Measurements from ENCODE around the gene TTLL6.

Gene TTLL6

DNA sequence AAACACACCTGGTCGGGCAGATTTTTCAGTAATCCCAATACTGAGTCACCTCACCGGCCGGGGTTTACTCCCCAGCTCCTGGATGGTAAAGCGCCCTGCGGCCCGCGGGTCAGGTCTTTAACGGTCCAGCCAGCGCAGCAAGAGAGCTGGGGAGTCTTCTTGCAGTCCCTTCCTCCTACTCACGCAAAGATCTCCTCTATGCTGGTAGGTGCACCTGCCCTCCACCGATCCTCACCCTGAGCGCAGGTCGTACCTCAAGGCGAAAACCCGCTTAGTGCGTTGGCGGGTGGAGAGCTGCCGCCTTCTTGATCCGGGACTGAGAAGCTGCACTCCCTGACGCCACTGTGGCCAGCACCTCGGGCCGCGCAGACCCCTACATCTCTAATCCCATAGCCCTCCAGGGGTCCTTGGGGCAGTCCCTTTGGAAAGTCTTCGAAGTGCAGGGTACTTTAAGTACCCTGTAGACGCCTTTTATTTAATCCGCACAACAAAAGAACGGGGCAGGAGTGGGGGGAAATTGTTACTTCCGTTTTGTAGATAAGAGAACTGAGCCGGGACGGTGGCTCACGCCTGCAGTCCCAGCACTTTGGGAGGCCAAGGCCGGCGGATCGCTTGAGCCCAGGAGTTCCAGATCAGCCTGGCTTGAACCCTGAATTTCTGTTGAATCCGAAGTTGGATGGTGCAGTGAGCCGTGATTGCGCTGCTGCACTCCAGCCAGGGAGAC is 78.1 kb downstream of the TTLL6 start:
- no peaks in the 10 kb centered on the region for H3K4me1 ChIP-seq (ENCODE audit: control insufficient read depth, insufficient read depth, low read length)
- no peak overlapping the region for H3K27ac ChIP-seq (ENCODE audit: extremely low read depth, low read depth, low read length)
- H3K4me3 ChIP-seq (ENCODE audit: low read depth, low read length) = no peak overlapping the region
- ChIA-PET CTCF (interaction anchor here (0.7 to 1.3 kb wide), 2 partner anchors 60 to 458 kb away, joined by 3 read pairs; no protein-coding TSS in a partner anchor), POLR2A (no interaction called here)
- no peaks in the 10 kb centered on the region for H3K9me3 ChIP-seq (ENCODE audit: control insufficient read depth, insufficient read depth, low read depth, low read length)
- no peaks in the 10 kb centered on the region for H3K36me3 ChIP-seq (ENCODE audit: control insufficient read depth in 2 of 2, insufficient read depth in 1 of 2, low read length in 2 of 2)
- TF ChIP-seq GLIS2 (tag by site-specific recombination; IDR thresholded peaks at IDR 0.05) (no peak), ZNF221 (tag by site-specific recombination; IDR thresholded peaks at IDR 0.05; ENCODE audit: borderline replicate concordance) (no peak), PRDM1 (tag by site-specific recombination; IDR thresholded peaks at IDR 0.05) (no peak), ZNF776 (tag by site-specific recombination; IDR thresholded peaks at IDR 0.05; ENCODE audit: borderline replicate concordance) (no peak), ZSCAN23 (tag by site-specific recombination; IDR thresholded peaks at IDR 0.05) (no peak)

DNA sequence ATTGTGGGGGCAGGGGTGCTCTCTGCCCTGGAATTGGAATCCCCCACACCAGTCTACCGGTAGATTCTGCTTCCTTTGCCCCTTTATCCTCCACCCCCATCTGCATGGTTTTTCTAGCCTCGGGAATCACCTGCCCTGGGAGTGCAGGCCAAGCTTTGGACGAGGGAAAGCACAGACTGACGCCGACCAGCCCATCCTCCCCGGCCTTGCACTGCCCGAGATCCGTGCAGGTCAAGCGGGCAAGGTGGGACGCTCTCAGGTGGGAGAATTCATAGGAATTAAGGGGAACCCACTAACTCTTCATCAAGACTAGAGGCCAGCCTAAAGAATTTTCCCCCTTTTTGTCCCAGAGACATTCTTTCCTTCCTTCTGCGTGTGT is 78.6 kb downstream of the TTLL6 start:
- TF ChIP-seq ZNF416 (tag by site-specific recombination; IDR thresholded peaks at IDR 0.05) = no peak
- Histone ChIP-seq H3K9me3 (ENCODE audit: control insufficient read depth, insufficient read depth, low read depth, low read length) (no peaks in the 10 kb centered on the region), H3K4me1 (ENCODE audit: control insufficient read depth, insufficient read depth, low read length) (no peaks in the 10 kb centered on the region), H3K4me3 (ENCODE audit: low read depth, low read length) (no peak overlapping the region), H3K36me3 (ENCODE audit: control insufficient read depth in 2 of 2, insufficient read depth in 1 of 2, low read length in 2 of 2) (no peaks in the 10 kb centered on the region), H3K27ac (ENCODE audit: extremely low read depth, low read depth, low read length) (no peak overlapping the region)
- ChIA-PET CTCF (interaction anchor here (1.0 to 1.3 kb wide), 3 partner anchors 13 to 67 kb away, joined by 3 to 4 read pairs (median 3); no protein-coding TSS in a partner anchor), POLR2A (no interaction called here)

DNA sequence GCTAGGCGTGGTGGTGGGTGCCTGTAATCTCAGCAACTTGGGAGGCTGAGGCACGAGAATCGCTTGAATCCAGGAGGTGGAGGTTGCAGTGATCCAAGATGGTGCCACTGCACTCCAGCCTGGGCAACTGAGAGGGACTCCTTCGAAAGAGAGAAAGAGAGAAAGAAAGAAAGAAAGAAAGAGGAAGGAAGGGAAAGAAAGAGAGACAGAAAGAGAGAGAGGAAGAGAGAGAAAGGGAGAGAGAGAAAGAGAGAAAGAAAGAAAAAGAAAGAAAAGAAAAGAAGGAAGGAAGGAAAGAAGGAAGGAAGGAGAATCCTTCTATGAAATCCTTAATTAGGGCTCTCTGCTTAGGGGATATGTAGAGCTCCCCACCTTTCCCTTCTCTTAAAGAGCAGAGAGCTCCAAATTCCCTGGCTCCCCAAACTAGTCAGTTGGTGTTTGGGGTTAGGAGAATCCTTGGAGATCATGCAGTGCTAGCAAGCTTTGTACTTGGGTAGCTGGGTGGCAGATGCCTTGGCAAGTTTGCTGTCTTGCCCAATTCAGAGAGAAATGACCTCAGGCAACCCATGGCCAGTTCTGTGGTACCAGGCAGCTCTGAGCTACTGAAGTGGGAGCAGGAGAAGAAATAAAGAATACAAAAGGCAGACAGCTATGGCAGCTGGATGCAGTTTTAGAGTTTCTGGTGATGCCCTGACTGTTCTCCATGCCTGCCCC is 79.5 kb downstream of the TTLL6 start:
- Histone ChIP-seq H3K4me1 (ENCODE audit: control insufficient read depth, insufficient read depth, low read length) (no peaks in the 10 kb centered on the region), H3K4me3 (ENCODE audit: low read depth, low read length) (no peak overlapping the region), H3K27ac (ENCODE audit: extremely low read depth, low read depth, low read length) (no peak overlapping the region), H3K36me3 (ENCODE audit: control insufficient read depth in 2 of 2, insufficient read depth in 1 of 2, low read length in 2 of 2) (no peaks in the 10 kb centered on the region), H3K9me3 (ENCODE audit: control insufficient read depth, insufficient read depth, low read depth, low read length) (no peaks in the 10 kb centered on the region)
- ChIA-PET CTCF (interaction anchor here (0.6 to 1.3 kb wide), 9 partner anchors 9 to 539 kb away, joined by 3 to 5 read pairs (median 3); partner anchors contain the start of gene HOXB13), POLR2A (no interaction called here)
- TF ChIP-seq PRDM1 (tag by site-specific recombination; IDR thresholded peaks at IDR 0.05) (peak; percentile 67; the same call in 1 of the 2 replicates), ZNF366 (tag by site-specific recombination; conservative IDR thresholded peaks at IDR 0.05) (peak; percentile 87), IKZF3 (tag by site-specific recombination; IDR thresholded peaks at IDR 0.05) (no peak)

DNA sequence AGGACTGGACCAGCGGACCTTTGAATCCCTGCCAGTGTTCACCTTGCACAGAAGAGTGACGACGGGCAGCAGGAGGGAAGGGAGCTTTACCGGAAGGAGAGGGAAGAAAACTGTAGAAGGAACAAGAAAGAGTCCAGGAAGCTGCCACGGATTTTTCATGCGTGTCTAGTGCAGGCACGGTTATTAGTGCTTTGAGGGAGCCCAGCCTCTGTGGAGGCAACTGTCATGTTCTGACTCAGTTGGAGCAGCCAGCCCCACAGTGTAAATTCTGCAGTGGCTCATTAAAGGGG is 82.0 kb downstream of the TTLL6 start:
- Histone ChIP-seq H3K27ac (ENCODE audit: extremely low read depth, low read depth, low read length) (no peak overlapping the region), H3K9me3 (ENCODE audit: control insufficient read depth, insufficient read depth, low read depth, low read length) (no peaks in the 10 kb centered on the region), H3K4me1 (ENCODE audit: control insufficient read depth, insufficient read depth, low read length) (no peaks in the 10 kb centered on the region), H3K4me3 (ENCODE audit: low read depth, low read length) (no peak overlapping the region), H3K36me3 (ENCODE audit: control insufficient read depth in 2 of 2, insufficient read depth in 1 of 2, low read length in 2 of 2) (no peaks in the 10 kb centered on the region)
- POLR2A ChIA-PET = no interaction called here
- CTCF ChIA-PET = interaction anchor here (0.6 to 3.5 kb wide), 4 partner anchors 11 to 68 kb away, joined by 4 to 20 read pairs (median 8); partner anchors contain the start of gene PRAC2
- TF ChIP-seq, protein P1, sequence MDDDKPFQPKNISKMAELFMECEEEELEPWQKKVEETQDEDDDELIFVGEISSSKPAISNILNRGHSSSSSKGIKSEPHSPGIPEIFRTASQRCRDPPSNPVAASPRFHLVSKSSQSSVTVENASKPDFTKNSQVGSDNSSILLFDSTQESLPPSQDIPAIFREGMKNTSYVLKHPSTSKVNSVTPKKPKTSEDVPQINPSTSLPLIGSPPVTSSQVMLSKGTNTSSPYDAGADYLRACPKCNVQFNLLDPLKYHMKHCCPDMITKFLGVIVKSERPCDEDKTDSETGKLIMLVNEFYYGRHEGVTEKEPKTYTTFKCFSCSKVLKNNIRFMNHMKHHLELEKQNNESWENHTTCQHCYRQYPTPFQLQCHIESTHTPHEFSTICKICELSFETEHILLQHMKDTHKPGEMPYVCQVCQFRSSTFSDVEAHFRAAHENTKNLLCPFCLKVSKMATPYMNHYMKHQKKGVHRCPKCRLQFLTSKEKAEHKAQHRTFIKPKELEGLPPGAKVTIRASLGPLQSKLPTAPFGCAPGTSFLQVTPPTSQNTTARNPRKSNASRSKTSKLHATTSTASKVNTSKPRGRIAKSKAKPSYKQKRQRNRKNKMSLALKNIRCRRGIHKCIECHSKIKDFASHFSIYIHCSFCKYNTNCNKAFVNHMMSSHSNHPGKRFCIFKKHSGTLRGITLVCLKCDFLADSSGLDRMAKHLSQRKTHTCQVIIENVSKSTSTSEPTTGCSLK (tag by site-specific recombination; IDR thresholded peaks at IDR 0.05) = no peak
- TF ChIP-seq GFI1B (tag by site-specific recombination; IDR thresholded peaks at IDR 0.05) = no peak
- TF ChIP-seq ZIC2 (tag by site-specific recombination; IDR thresholded peaks at IDR 0.05) = no peak
- TF ChIP-seq RBAK (tag by site-specific recombination; IDR thresholded peaks at IDR 0.05) = no peak
- TF ChIP-seq ZNF350 (tag by site-specific recombination; IDR thresholded peaks at IDR 0.05) = no peak
- TF ChIP-seq ZXDB (tag by site-specific recombination; IDR thresholded peaks at IDR 0.05) = no peak

All from HEK293 (cell line).